PFSK-1 (cell line): Measurements from ENCODE around the gene ABCG8.

Experiments
- FOXP2 ChIP-seq: optimal IDR thresholded peaks from 2 replicates; pipeline ENCODE3; 2011; ENCODE audit warnings: borderline replicate concordance, control low read depth, inconsistent platforms; ENCODE audit not compliant: insufficient read depth; ENCODE audit errors: extremely low read length, extremely low read depth
- POLR2AphosphoS5 ChIP-seq: IDR thresholded peaks from 2 replicates; pipeline ENCODE4 v1.6.1; 2012; ENCODE audit warnings: low read depth, mild to moderate bottlenecking, control low read depth, low read length, moderate library complexity
- REST ChIP-seq, 2 experiments: IDR thresholded peaks; 2 replicates each; pipeline versions ENCODE4 v1.6.1 to v1.8.0; 2011 to 2012; ENCODE audit warnings: low read depth in 2 of 2, low read length in 2 of 2, control low read depth in 1 of 2, inconsistent platforms in 1 of 2, mild to moderate bottlenecking in 1 of 2, moderate library complexity in 1 of 2; ENCODE audit not compliant: insufficient read depth in 1 of 2
- SIN3A ChIP-seq: IDR thresholded peaks from 2 replicates; pipeline ENCODE4 v1.6.1; 2012; ENCODE audit warnings: mild to moderate bottlenecking, low read length, moderate library complexity, borderline replicate concordance; ENCODE audit not compliant: insufficient read depth
- TAF1 ChIP-seq: IDR thresholded peaks from 2 replicates; pipeline ENCODE4 v1.6.1; 2012; ENCODE audit warnings: low read length, control low read depth, borderline replicate concordance; ENCODE audit not compliant: insufficient read depth

DNA sequence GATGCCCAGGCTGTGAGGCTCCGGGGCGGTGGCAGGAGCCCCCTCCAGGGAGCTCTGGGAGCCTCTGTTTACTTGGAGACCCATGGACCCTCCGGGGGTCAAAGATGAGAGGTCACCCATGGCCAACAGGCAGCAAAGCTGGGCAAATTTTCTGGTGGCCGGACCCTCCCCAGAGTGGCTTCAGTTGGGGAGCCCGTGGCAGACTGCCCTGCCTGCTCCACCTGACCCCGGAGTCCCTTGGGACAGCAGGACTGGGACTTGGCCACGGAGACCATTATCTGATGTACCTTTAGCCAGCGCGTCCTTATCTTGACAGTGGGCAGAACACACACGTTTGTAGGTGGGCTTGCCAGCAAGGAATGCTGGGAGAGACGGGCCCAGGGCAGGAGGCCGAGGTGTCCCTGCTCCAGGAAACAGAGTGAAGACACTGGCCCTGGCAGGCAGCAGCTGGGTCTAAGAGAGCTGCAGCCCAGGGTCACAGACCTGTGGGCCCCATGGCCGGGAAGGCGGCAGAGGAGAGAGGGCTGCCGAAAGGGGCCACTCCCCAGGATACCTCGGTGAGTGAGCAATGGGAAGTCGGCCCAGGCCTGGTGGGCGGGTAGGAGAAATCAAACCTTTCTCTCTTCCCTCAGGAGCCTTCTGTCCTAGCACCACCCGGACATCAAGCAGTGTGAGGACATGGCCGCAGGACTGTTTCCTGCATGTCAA lies at the start of gene ABCG8, which contains the start of gene ABCG5:
- no peak for TF ChIP-seq FOXP2
- TF ChIP-seq POLR2AphosphoS5, result no peak
- TF ChIP-seq TAF1, result no peak
- TF ChIP-seq REST (IDR thresholded peaks at IDR 0.05; ENCODE audit: insufficient read depth in 1 of 2, low read depth in 2 of 2, low read length in 2 of 2), result no peak
- TF ChIP-seq SIN3A, result no peak
